SK-N-SH treated with all-trans-retinoic acid at 6 μM for 48 hours (cell line): ENCODE data around the gene CROCC2.

Experiments
- OSR1 ChIP-seq: fragments of 250-450 bp; sonication (Bioruptor Pico); IDR thresholded peaks from 2 replicates; pipeline ENCODE4 v1.8.0; 2022; ENCODE audit warnings: moderate library complexity, mild to moderate bottlenecking, inconsistent platforms
- PPARA ChIP-seq: fragments of 250-450 bp; sonication (Bioruptor Pico); IDR thresholded peaks from 2 replicates; pipeline ENCODE4 v1.5.0; 2020; ENCODE audit warnings: mild to moderate bottlenecking, borderline replicate concordance
- RARB ChIP-seq: fragments of 250-450 bp; sonication (Bioruptor Pico); IDR thresholded peaks from 2 replicates; pipeline ENCODE4 v1.8.0; 2021; ENCODE audit warnings: mild to moderate bottlenecking, moderate library complexity
- SNAI2 ChIP-seq: fragments of 250-450 bp; sonication (Bioruptor Pico); IDR thresholded peaks from 2 replicates; pipeline ENCODE4 v1.5.0; 2020; ENCODE audit warnings: mild to moderate bottlenecking, moderate library complexity
- ZC3H10 ChIP-seq: fragments of 250-450 bp; sonication (Bioruptor Pico); IDR thresholded peaks from 2 replicates; pipeline ENCODE4 v1.5.1; 2021; ENCODE audit warnings: mild to moderate bottlenecking, moderate library complexity
- ZFP30 ChIP-seq: fragments of 450-650 bp; formaldehyde crosslinking; IDR thresholded peaks from 2 replicates; pipeline ENCODE4 v1.5.0; 2022; ENCODE audit warnings: mild to moderate bottlenecking, moderate library complexity
- TF ChIP-seq, protein P1 (sequence below): fragments of 250-450 bp; sonication (Bioruptor Pico); IDR thresholded peaks from 2 replicates; pipeline ENCODE4 v1.8.0; 2021; ENCODE audit warnings: low read depth, mild to moderate bottlenecking, moderate library complexity, borderline replicate concordance
- TF ChIP-seq, protein P2 (sequence below): fragments of 250-450 bp; sonication (Bioruptor Pico); IDR thresholded peaks from 2 replicates; pipeline ENCODE4 v1.5.1; 2020; ENCODE audit warnings: low read depth, mild to moderate bottlenecking, moderate library complexity

DNA sequence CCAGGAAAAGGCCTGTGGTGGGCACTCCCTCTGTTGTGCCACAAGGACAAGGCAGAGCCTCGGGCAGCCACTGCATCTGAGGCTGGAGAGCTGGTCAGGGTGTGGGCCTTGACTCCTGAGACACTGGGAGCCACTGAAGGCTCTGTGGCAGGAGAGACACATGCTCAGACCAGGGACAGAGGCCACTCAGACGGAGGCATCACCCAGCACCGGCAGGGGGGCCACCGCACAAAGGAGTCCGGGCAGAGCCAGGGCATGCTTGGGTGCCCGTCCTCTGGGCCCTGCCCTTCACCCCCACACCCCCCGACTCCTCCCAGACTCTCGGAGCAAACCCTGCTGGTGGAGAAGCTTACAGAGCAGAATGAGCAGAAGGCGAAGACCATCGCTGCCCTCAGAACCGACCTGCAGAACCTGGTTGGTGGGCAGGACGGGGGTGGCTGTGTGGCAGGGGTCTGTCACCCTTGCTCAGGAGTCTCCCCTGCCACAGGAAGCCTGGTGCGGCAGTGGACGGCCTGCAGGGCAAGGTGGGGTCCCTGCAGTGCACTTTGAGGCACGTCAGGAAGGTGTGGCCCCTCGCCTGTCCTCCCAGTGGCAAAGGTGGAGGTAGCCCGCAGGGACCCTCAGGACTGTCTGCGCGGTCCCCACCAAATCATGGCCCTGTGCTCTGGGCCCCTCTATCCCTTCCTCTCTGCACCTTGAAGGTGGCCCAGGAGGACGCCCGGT lies 26.0 kb downstream of the CROCC2 start:
- TF ChIP-seq ZC3H10 (CRISPR knock-in tag) (no peak), ZFP30 (CRISPR knock-in tag) (no peak), PPARA (no peak), RARB (no peak), SNAI2 (CRISPR knock-in tag) (no peak), OSR1 (no peak)
- TF ChIP-seq, protein P1, sequence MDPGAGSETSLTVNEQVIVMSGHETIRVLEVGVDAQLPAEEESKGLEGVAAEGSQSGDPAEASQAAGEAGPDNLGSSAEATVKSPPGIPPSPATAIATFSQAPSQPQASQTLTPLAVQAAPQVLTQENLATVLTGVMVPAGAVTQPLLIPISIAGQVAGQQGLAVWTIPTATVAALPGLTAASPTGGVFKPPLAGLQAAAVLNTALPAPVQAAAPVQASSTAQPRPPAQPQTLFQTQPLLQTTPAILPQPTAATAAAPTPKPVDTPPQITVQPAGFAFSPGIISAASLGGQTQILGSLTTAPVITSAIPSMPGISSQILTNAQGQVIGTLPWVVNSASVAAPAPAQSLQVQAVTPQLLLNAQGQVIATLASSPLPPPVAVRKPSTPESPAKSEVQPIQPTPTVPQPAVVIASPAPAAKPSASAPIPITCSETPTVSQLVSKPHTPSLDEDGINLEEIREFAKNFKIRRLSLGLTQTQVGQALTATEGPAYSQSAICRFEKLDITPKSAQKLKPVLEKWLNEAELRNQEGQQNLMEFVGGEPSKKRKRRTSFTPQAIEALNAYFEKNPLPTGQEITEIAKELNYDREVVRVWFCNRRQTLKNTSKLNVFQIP (CRISPR knock-in tag): no peak
- TF ChIP-seq, protein P2, sequence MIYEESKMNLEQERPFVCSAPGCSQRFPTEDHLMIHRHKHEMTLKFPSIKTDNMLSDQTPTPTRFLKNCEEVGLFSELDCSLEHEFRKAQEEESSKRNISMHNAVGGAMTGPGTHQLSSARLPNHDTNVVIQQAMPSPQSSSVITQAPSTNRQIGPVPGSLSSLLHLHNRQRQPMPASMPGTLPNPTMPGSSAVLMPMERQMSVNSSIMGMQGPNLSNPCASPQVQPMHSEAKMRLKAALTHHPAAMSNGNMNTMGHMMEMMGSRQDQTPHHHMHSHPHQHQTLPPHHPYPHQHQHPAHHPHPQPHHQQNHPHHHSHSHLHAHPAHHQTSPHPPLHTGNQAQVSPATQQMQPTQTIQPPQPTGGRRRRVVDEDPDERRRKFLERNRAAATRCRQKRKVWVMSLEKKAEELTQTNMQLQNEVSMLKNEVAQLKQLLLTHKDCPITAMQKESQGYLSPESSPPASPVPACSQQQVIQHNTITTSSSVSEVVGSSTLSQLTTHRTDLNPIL (CRISPR knock-in tag): no peak
